Measurements from ENCODE around the gene PIEZO2. TPM values are rescaled to one million over a fixed set of nuclear protein-coding genes. Genes with fewer than 3 reads are reported as not detected.

The PIEZO2 gene
- total RNA-seq, 1 experiment from 2014 or later = 0.11 TPM

GRCh38 chr18:11025671-11026070 is 123.7 kb downstream of the PIEZO2 start:
- no peaks in the 10 kb centered on the region for H3K4me1 Mint-ChIP-seq (ENCODE audit: low read depth, unreplicated experiment)
- no peak overlapping the region for H3K4me3 Mint-ChIP-seq (ENCODE audit: unreplicated experiment)
- H3K4me1 ChIP-seq = no peaks in the 10 kb centered on the region
- H3K27me3 ChIP-seq (replicated peaks; ENCODE audit: control insufficient read depth, insufficient read depth, low read length) = no peaks in the 10 kb centered on the region
- intact Hi-C loops (cut with micrococcal nuclease; ENCODE audit: unreplicated experiment) = no loop called here
- H3K27me3 Mint-ChIP-seq (ENCODE audit: insufficient read depth, unreplicated experiment) = peaks cover 8% of the 10 kb centered on the region
- TF ChIP-seq, protein P1, sequence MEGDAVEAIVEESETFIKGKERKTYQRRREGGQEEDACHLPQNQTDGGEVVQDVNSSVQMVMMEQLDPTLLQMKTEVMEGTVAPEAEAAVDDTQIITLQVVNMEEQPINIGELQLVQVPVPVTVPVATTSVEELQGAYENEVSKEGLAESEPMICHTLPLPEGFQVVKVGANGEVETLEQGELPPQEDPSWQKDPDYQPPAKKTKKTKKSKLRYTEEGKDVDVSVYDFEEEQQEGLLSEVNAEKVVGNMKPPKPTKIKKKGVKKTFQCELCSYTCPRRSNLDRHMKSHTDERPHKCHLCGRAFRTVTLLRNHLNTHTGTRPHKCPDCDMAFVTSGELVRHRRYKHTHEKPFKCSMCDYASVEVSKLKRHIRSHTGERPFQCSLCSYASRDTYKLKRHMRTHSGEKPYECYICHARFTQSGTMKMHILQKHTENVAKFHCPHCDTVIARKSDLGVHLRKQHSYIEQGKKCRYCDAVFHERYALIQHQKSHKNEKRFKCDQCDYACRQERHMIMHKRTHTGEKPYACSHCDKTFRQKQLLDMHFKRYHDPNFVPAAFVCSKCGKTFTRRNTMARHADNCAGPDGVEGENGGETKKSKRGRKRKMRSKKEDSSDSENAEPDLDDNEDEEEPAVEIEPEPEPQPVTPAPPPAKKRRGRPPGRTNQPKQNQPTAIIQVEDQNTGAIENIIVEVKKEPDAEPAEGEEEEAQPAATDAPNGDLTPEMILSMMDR (IDR thresholded peaks at IDR 0.05; ENCODE audit: insufficient read depth in 1 of 2, low read depth in 1 of 2, low read length in 1 of 2, severe bottlenecking in 1 of 2, unreplicated experiment in 1 of 2) = no peak
- H3K36me3 Mint-ChIP-seq (ENCODE audit: insufficient read depth, unreplicated experiment) = no peaks in the 10 kb centered on the region
- DNase-seq = no peak
- H3K9me3 Mint-ChIP-seq (ENCODE audit: unreplicated experiment) = no peaks in the 10 kb centered on the region
- CTCF ChIA-PET = no interaction called here
- POLR2A ChIA-PET = no interaction called here
- no peak overlapping the region for H3K27ac Mint-ChIP-seq (ENCODE audit: unreplicated experiment)
- no TSS peak for BruUV-seq (replicated peaks)
- no peak overlapping the region for H3K4me3 ChIP-seq (ENCODE audit: low read depth, low read length)
- H3K9me3 ChIP-seq = no peaks in the 10 kb centered on the region
- no peaks in the 10 kb centered on the region for H3K36me3 ChIP-seq (ENCODE audit: control insufficient read depth, insufficient read depth, low read length)

DNA sequence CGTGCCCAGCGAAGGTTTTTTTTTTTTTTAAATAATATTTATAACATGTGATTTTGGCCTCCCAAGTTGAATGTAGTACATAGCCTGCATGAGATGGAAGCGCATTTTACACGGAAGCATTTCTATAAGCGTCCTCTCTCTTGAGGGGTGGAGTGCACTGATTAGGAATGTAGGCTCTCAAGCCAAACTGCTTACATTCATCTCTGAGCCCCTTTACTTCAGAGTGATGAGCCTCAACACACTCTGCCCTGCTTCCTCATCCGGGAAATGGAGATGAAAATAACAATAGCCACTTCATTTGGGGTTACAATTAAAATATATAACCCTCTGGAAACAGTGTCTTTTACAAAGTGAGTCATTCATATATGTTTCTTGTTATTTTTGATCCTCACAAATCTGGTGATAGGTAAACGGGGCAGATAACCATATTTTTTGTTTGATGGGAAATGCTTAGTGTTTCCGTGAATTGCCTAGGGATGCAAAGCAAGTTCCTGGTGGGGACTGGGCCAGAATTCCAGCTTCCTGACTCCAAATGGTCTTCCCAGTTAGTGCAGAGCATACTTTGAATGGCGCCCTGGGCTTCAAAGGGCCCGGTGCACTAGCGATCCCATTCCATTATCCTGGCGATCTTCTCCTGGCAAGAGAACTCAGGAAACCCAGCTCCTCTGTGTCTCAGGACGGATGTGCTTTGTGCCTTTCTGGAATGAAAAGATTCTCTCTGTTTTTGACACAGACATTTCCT is 124.3 kb downstream of the PIEZO2 start:
- Mint-ChIP-seq H3K27me3 (ENCODE audit: insufficient read depth, unreplicated experiment) (peaks cover 8% of the 10 kb centered on the region), H3K9me3 (ENCODE audit: unreplicated experiment) (no peaks in the 10 kb centered on the region), H3K4me3 (ENCODE audit: unreplicated experiment) (no peak overlapping the region), H3K27ac (ENCODE audit: unreplicated experiment) (no peak overlapping the region), H3K4me1 (ENCODE audit: low read depth, unreplicated experiment) (no peaks in the 10 kb centered on the region), H3K36me3 (ENCODE audit: insufficient read depth, unreplicated experiment) (no peaks in the 10 kb centered on the region)
- H3K4me1 ChIP-seq = no peaks in the 10 kb centered on the region
- no peak overlapping the region for H3K4me3 ChIP-seq (ENCODE audit: low read depth, low read length)
- H3K27me3 ChIP-seq (replicated peaks; ENCODE audit: control insufficient read depth, insufficient read depth, low read length) = no peaks in the 10 kb centered on the region
- ChIA-PET POLR2A (no interaction called here), CTCF (no interaction called here)
- DNase-seq = no peak
- H3K36me3 ChIP-seq (ENCODE audit: control insufficient read depth, insufficient read depth, low read length) = no peaks in the 10 kb centered on the region
- H3K9me3 ChIP-seq = no peaks in the 10 kb centered on the region
- TF ChIP-seq, protein P1 (IDR thresholded peaks at IDR 0.05; ENCODE audit: insufficient read depth in 1 of 2, low read depth in 1 of 2, low read length in 1 of 2, severe bottlenecking in 1 of 2, unreplicated experiment in 1 of 2) = no peak
- intact Hi-C loops (cut with micrococcal nuclease; ENCODE audit: unreplicated experiment) = no loop called here
- BruUV-seq (replicated peaks) = no TSS peak

DNA sequence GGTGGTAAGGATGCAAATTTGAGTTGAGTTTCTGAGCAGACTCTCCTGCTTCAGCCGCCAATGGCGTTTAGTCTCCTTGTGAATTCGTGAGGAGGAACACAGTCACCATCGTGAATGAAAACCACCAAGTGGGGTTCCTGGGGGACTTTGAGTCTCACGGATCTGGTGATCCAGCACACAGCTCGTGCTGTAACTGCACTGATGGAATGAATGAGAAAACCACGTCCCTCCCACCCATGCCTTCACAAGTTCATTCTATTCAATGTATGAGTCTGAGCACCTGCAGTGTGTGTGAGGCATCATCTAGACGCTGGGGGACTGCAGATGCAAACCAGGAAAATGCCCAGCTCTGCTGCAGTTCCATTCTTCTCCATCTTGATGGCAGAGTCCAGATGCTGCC is 127.9 kb downstream of the PIEZO2 start:
- CTCF ChIA-PET = interaction anchor here (0.9 kb wide), 1 partner anchor 132 kb away, joined by 3 read pairs; no protein-coding TSS in a partner anchor
- no peak for DNase-seq
- Mint-ChIP-seq H3K27me3 (ENCODE audit: insufficient read depth, unreplicated experiment) (no peaks in the 10 kb centered on the region), H3K9me3 (ENCODE audit: unreplicated experiment) (no peaks in the 10 kb centered on the region), H3K36me3 (ENCODE audit: insufficient read depth, unreplicated experiment) (no peaks in the 10 kb centered on the region), H3K4me3 (ENCODE audit: unreplicated experiment) (no peak overlapping the region), H3K4me1 (ENCODE audit: low read depth, unreplicated experiment) (no peaks in the 10 kb centered on the region), H3K27ac (ENCODE audit: unreplicated experiment) (no peak overlapping the region)
- H3K36me3 ChIP-seq (ENCODE audit: control insufficient read depth, insufficient read depth, low read length) = no peaks in the 10 kb centered on the region
- TF ChIP-seq, protein P1 (IDR thresholded peaks at IDR 0.05; ENCODE audit: insufficient read depth in 1 of 2, low read depth in 1 of 2, low read length in 1 of 2, severe bottlenecking in 1 of 2, unreplicated experiment in 1 of 2) = no peak
- no peak overlapping the region for H3K4me3 ChIP-seq (ENCODE audit: low read depth, low read length)
- intact Hi-C loops (cut with micrococcal nuclease; ENCODE audit: unreplicated experiment) = no loop called here
- no peaks in the 10 kb centered on the region for H3K27me3 ChIP-seq (replicated peaks; ENCODE audit: control insufficient read depth, insufficient read depth, low read length)
- no TSS peak for BruUV-seq (replicated peaks)
- H3K9me3 ChIP-seq = no peaks in the 10 kb centered on the region
- POLR2A ChIA-PET = no interaction called here
- H3K4me1 ChIP-seq = no peaks in the 10 kb centered on the region
